ENCODE data around the gene OSMR. TPM values are rescaled to one million over a fixed set of nuclear protein-coding genes. Genes with fewer than 3 reads are reported as not detected.

Gene OSMR
- total and polyA plus RNA-seq, 2 experiments from 2014 or later: 37.3 to 52.5 TPM

- Histone ChIP-seq H3K27ac (no peak overlapping the region), H3K4me1 (ENCODE audit: insufficient read depth) (0 out of 2 replicates have a peak, but pooled peaks cover 3% of the 10 kb centered on the region), H3K9ac (no peak overlapping the region), H3K36me3 (ENCODE audit: low read depth) (peaks cover 9% of the 10 kb centered on the region; the same call in 1 of the 2 replicates), H3F3A (ENCODE audit: insufficient read depth) (peaks cover 4% of the 10 kb centered on the region; the same call in 1 of the 2 replicates), H3K4me2 (ENCODE audit: unreplicated experiment) (no peak overlapping the region), H3K9me2 (ENCODE audit: insufficient read depth) (peaks cover 4% of the 10 kb centered on the region; the same call in 1 of the 2 replicates), H3K27me3 (replicated peaks; ENCODE audit: insufficient read depth) (no peaks in the 10 kb centered on the region), H3K4me3 (no peak overlapping the region), H2AFZ (no peak overlapping the region), H3K9me3 (ENCODE audit: low read depth) (no peaks in the 10 kb centered on the region), H4K20me1 (ENCODE audit: insufficient read depth) (no peaks in the 10 kb centered on the region), H3K79me2 (ENCODE audit: insufficient read depth) (peaks cover 10% of the 10 kb centered on the region; the same call in 1 of the 2 replicates)
- no peak for TF ChIP-seq EZH2phosphoT487 (IDR thresholded peaks at IDR 0.05; ENCODE audit: insufficient read depth, low read depth)
- TF ChIP-seq EZH2 (IDR thresholded peaks at IDR 0.05; ENCODE audit: insufficient read depth, poor library complexity, severe bottlenecking): no peak
- in situ Hi-C loops (cut with MboI): no loop called here
- WGBS, 2 experiments (ENCODE audit: low coverage in 1 of 2, low lambda C conversion rate in 2 of 2, missing lambda C conversion rate in 2 of 2): 97% methylated on average over 2 of the region's 2 CpGs
- no peak for DNase-seq
These were observed 30.9 kb upstream of the OSMR start for GRCh38 chr5:38814879-38815278.

GRCh38 chr5:38816083-38817030 is 29.5 kb upstream of the OSMR start:
- peaks cover 10% of the 10 kb centered on the region; the same call in 1 of the 2 replicates for H3K79me2 ChIP-seq (ENCODE audit: insufficient read depth)
- in situ Hi-C loops (cut with MboI): no loop called here
- H3K4me3 ChIP-seq: no peak overlapping the region
- no peak overlapping the region for H3K27ac ChIP-seq
- no peak overlapping the region for H3K9ac ChIP-seq
- WGBS, 2 experiments (ENCODE audit: low coverage in 1 of 2, low lambda C conversion rate in 2 of 2, missing lambda C conversion rate in 2 of 2): 84 to 86% methylated on average over 2 of the region's 2 CpGs
- TF ChIP-seq EZH2phosphoT487 (IDR thresholded peaks at IDR 0.05; ENCODE audit: insufficient read depth, low read depth) (no peak), EZH2 (IDR thresholded peaks at IDR 0.05; ENCODE audit: insufficient read depth, poor library complexity, severe bottlenecking) (no peak)
- H2AFZ ChIP-seq: no peak overlapping the region
- peaks cover 9% of the 10 kb centered on the region; the same call in 1 of the 2 replicates for H3K36me3 ChIP-seq (ENCODE audit: low read depth)
- H4K20me1 ChIP-seq (ENCODE audit: insufficient read depth): no peaks in the 10 kb centered on the region
- H3K27me3 ChIP-seq (replicated peaks; ENCODE audit: insufficient read depth): no peaks in the 10 kb centered on the region
- no peaks in the 10 kb centered on the region for H3K9me3 ChIP-seq (ENCODE audit: low read depth)
- H3F3A ChIP-seq (ENCODE audit: insufficient read depth): no peaks in the 10 kb centered on the region; the same call in 1 of the 2 replicates
- no peaks in the 10 kb centered on the region for H3K4me1 ChIP-seq (ENCODE audit: insufficient read depth)
- H3K9me2 ChIP-seq (ENCODE audit: insufficient read depth): peaks cover 4% of the 10 kb centered on the region; the same call in 1 of the 2 replicates
- DNase-seq: no peak
- H3K4me2 ChIP-seq (ENCODE audit: unreplicated experiment): no peak overlapping the region

- peaks cover 15% of the 10 kb centered on the region for H3K36me3 ChIP-seq (ENCODE audit: low read depth)
- WGBS, 2 experiments (ENCODE audit: low coverage in 1 of 2, low lambda C conversion rate in 2 of 2, missing lambda C conversion rate in 2 of 2): 91 to 95% methylated on average over 19 to 20 of the region's 20 CpGs
- in situ Hi-C loops (cut with MboI): no loop called here
These were observed 24.1 kb upstream of the OSMR start for GRCh38 chr5:38821679-38822078.

GRCh38 chr5:38823503-38823902 is 22.3 kb upstream of the OSMR start:
- H3F3A ChIP-seq (ENCODE audit: insufficient read depth): peaks cover 10% of the 10 kb centered on the region
- no peak for TF ChIP-seq EZH2 (IDR thresholded peaks at IDR 0.05; ENCODE audit: insufficient read depth, poor library complexity, severe bottlenecking)
- TF ChIP-seq EZH2phosphoT487 (IDR thresholded peaks at IDR 0.05; ENCODE audit: insufficient read depth, low read depth): no peak
- peaks cover 22% of the 10 kb centered on the region for H3K79me2 ChIP-seq (ENCODE audit: insufficient read depth)
- 98 to 99% methylated on average over 4 of the region's 4 CpGs for WGBS, 2 experiments (ENCODE audit: low coverage in 1 of 2, low lambda C conversion rate in 2 of 2, missing lambda C conversion rate in 2 of 2)
- H3K4me1 ChIP-seq (ENCODE audit: insufficient read depth): peaks cover 18% of the 10 kb centered on the region
- no peak overlapping the region for H3K4me2 ChIP-seq (ENCODE audit: unreplicated experiment)
- no peak for DNase-seq
- H3K9me2 ChIP-seq (ENCODE audit: insufficient read depth): no peaks in the 10 kb centered on the region
- H3K27me3 ChIP-seq (replicated peaks; ENCODE audit: insufficient read depth): no peaks in the 10 kb centered on the region
- peaks cover 15% of the 10 kb centered on the region for H3K36me3 ChIP-seq (ENCODE audit: low read depth)
- H3K27ac ChIP-seq: no peak overlapping the region
- no peaks in the 10 kb centered on the region for H4K20me1 ChIP-seq (ENCODE audit: insufficient read depth)
- H3K4me3 ChIP-seq: no peak overlapping the region
- no peak overlapping the region for H3K9ac ChIP-seq
- H2AFZ ChIP-seq: no peak overlapping the region
- in situ Hi-C loops (cut with MboI): no loop called here
- no peaks in the 10 kb centered on the region for H3K9me3 ChIP-seq (ENCODE audit: low read depth)

More at GRCh38 chr5:38821679-38822078, 24.1 kb upstream of the OSMR start:
- Histone ChIP-seq H3K9ac (no peak overlapping the region), H3K4me2 (ENCODE audit: unreplicated experiment) (no peak overlapping the region), H3K4me1 (ENCODE audit: insufficient read depth) (peaks cover 18% of the 10 kb centered on the region), H3K9me3 (ENCODE audit: low read depth) (no peaks in the 10 kb centered on the region), H3K27me3 (replicated peaks; ENCODE audit: insufficient read depth) (no peaks in the 10 kb centered on the region), H3K79me2 (ENCODE audit: insufficient read depth) (peaks cover 16% of the 10 kb centered on the region), H4K20me1 (ENCODE audit: insufficient read depth) (no peaks in the 10 kb centered on the region), H3K4me3 (no peak overlapping the region), H2AFZ (no peak overlapping the region), H3F3A (ENCODE audit: insufficient read depth) (peaks cover 10% of the 10 kb centered on the region), H3K27ac (no peak overlapping the region), H3K9me2 (ENCODE audit: insufficient read depth) (peaks cover 4% of the 10 kb centered on the region; the same call in 1 of the 2 replicates)
- no peak for TF ChIP-seq EZH2 (IDR thresholded peaks at IDR 0.05; ENCODE audit: insufficient read depth, poor library complexity, severe bottlenecking)
- no peak for TF ChIP-seq EZH2phosphoT487 (IDR thresholded peaks at IDR 0.05; ENCODE audit: insufficient read depth, low read depth)
- no peak for DNase-seq

Measured in GM23248 (cell line).